AG04450 (cell line): ENCODE data around the gene KRT3. TPM values are rescaled to one million over a fixed set of nuclear protein-coding genes. Genes with fewer than 3 reads are reported as not detected.

Source experiments
- CTCF ChIA-PET: fragments of 300-600, 350-600 bp; formaldehyde crosslinking; extraction: SDS; loops from one replicate; lab custom pipeline; 2022; ENCODE audit warnings: antibody characterized with exemption, inconsistent platforms; lab: Charles Lee
- POLR2A ChIA-PET: fragments of 350-600 bp; formaldehyde crosslinking; extraction: SDS; loops from one replicate; lab custom pipeline; 2021; ENCODE audit warnings: antibody characterized with exemption, inconsistent platforms; lab: Yijun Ruan, JAX
- DNase-seq: peaks from one replicate; pipeline ENCODE4 v3.0.0-alpha.2; 2011; ENCODE audit warnings: low read depth, low spot score
- H3K27ac ChIP-seq: one replicate; pipeline ENCODE4 v1.5.1; 2012; ENCODE audit warnings: low read depth, low read length, control low read depth
- H3K27me3 ChIP-seq: one replicate; pipeline ENCODE4 v1.6.0; 2012; ENCODE audit warnings: low read length; ENCODE audit not compliant: control insufficient read depth, insufficient read depth
- H3K4me3 ChIP-seq: 2 replicates; pipeline ENCODE4 v1.5.1; 2011; ENCODE audit warnings: mild to moderate bottlenecking, low read depth, low read length, control low read depth
- H3K9me3 ChIP-seq: 2 replicates; pipeline ENCODE4 v1.5.1; 2012; ENCODE audit warnings: low read length; ENCODE audit not compliant: control insufficient read depth, insufficient read depth
- polyA plus RNA-seq: library from polyadenylated mRNA; depleted of rRNA; stranded (reverse); fragments of >200 nt; gene quantifications from 2 replicates; pipeline ENCODE4 v1.2.3, GENCODE V29; 2011
- TF ChIP-seq, protein P1 (sequence below): IDR thresholded peaks from 2 replicates; pipeline ENCODE4 v1.5.1; 2011; ENCODE audit warnings: low read depth, low read length, control low read depth, inconsistent platforms

Gene KRT3
- polyA plus RNA-seq, 1 experiment, result not detected

DNA sequence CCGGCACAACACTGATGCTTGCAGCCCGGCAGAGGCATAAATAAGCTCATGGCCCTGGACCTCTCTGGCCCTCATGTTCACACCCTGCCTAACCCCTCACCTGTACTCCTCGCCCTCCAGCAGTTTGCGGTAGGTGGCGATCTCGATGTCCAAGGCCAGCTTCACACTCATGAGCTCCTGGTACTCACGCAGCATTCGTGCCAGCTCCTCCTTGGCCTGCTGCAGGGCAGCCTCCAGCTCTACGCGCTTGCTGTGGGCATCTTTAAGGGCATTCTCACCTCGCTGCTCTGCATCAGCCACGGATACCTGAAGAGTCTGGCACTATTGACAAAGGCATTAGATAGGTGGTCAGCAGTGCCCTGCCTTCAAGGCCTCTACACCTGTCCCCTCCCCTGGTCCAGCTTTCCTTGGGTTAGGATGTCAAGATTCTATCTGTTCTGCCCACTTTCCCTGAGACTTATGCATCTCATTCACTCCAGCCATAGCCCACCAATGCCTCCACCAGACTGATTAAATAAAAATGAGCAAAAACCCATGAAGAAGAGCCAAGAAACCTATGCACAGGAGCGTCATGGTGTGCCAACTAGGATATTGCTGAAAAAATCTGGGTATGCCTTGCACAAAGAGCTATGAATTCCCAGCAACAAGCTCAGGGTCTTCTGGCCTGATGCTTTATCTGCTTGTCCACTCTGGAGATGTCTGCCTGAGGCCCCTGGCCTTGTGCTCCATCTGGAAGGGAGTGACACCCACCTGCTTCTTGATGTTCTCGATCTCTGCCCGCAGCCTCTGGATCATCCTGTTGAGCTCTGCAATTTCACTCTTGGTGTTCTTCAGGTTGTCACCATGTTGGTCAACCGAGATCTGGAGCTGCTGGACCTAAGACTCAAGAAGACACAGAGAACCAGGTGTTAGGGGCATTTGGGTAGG is 11.9 kb upstream of the KRT3 start:
- Histone ChIP-seq H3K27me3 (peaks cover 12% of the 10 kb centered on the region), H3K4me3 (no peak overlapping the region), H3K9me3 (no peaks in the 10 kb centered on the region), H3K27ac (no peak overlapping the region)
- CTCF ChIA-PET, result no interaction called here
- DNase-seq, result no peak
- POLR2A ChIA-PET, result no interaction called here
- TF ChIP-seq, protein P1, sequence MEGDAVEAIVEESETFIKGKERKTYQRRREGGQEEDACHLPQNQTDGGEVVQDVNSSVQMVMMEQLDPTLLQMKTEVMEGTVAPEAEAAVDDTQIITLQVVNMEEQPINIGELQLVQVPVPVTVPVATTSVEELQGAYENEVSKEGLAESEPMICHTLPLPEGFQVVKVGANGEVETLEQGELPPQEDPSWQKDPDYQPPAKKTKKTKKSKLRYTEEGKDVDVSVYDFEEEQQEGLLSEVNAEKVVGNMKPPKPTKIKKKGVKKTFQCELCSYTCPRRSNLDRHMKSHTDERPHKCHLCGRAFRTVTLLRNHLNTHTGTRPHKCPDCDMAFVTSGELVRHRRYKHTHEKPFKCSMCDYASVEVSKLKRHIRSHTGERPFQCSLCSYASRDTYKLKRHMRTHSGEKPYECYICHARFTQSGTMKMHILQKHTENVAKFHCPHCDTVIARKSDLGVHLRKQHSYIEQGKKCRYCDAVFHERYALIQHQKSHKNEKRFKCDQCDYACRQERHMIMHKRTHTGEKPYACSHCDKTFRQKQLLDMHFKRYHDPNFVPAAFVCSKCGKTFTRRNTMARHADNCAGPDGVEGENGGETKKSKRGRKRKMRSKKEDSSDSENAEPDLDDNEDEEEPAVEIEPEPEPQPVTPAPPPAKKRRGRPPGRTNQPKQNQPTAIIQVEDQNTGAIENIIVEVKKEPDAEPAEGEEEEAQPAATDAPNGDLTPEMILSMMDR, result no peak

DNA sequence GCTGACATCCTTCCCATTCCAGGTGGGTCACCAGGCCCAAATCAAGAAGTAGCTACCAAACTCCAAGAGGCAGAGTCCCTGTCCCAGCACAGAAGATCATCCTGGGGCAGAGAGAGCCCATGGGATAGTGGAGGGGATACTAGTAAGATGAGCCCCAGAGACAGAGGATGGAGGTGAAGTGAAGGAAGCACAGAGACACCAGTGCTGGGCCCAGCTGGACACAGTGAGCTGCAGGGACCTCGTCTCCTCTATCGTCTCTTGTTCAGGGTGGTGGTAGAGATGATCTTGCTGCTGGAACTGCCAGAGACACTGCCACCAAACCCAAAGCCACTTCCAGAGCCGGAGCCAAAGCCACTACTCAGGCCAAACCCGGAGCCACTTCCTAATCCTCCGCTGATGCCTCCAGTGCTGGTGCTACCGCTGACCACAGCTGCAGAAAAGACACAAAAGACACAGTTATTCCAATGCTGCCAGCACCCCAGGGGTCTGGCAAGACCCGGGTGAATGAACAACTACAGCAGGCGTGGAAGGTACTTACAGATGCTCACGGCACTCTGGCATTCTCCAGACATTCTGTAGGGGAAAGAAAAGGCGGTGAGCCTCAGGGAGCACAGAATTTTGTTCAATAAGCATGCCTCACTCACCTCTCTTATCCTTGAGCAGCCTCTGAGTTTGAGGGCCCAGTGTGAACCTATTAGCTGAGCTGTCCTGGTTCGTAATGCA is 11.1 kb upstream of the KRT3 start:
- Histone ChIP-seq H3K27ac (no peak overlapping the region), H3K9me3 (no peaks in the 10 kb centered on the region), H3K4me3 (no peak overlapping the region), H3K27me3 (peaks cover 15% of the 10 kb centered on the region)
- TF ChIP-seq, protein P1, result no peak
- CTCF ChIA-PET, result no interaction called here
- DNase-seq, result no peak
- POLR2A ChIA-PET, result no interaction called here

DNA sequence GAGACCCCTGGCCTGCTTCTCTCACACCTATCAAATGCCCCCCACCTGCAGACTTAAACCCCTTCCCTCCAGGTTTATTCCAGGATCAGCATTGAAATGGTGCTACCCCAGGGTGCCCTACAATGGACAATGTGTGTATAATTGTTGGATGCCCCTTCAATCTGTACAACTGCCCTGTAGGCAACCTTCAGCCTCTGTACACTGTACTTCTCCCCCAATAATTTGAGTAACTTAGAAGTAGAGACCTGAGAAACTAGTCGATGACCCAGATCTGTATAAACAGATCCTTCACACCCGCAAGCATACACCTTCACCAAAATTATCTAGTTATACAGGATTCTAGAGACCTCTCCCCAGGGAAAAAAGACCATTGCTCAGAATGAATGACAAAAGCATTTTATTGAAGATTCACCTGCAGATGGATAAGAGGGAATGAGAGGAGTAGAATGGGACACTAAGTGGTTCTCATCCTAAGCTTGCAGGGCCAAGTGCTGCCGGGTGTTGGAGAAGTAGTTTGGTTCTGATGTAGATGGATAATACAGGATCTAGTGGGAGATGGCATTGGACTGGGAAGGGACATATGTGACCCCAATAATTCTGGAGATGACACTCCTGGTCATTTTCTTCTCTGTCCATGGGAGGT is 10.4 kb upstream of the KRT3 start:
- ChIA-PET POLR2A (no interaction called here), CTCF (no interaction called here)
- DNase-seq, result no peak
- H3K4me3 ChIP-seq, result no peak overlapping the region
- no peaks in the 10 kb centered on the region for H3K9me3 ChIP-seq
- H3K27me3 ChIP-seq, result peaks cover 15% of the 10 kb centered on the region
- TF ChIP-seq, protein P1, result no peak
- H3K27ac ChIP-seq, result no peak overlapping the region

DNA sequence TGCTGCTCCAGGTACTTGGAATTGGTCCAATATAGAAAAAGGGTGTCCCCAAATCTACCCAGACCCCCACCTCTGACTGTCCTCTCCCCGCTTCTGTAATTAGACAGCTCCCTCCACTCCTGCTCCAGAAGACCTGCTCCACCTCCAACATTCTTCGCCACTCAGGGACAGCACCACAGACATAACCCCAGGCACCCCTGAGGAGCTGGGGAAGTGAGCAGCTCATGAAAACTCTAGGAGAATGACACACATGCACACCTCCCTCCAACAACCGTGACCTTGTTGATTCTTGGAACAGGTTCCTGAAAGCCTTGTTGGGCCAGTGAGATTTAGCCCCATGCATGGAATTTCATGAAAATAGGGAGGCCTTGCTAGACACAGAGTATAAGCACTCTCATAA is 9.8 kb upstream of the KRT3 start:
- TF ChIP-seq, protein P1, result no peak
- POLR2A ChIA-PET, result no interaction called here
- peaks cover 15% of the 10 kb centered on the region for H3K27me3 ChIP-seq

More for the DNA sequence above, 9.8 kb upstream of the KRT3 start:
- no peak for DNase-seq
- no peaks in the 10 kb centered on the region for H3K9me3 ChIP-seq
- H3K27ac ChIP-seq, result no peak overlapping the region
- CTCF ChIA-PET, result no interaction called here
- no peak overlapping the region for H3K4me3 ChIP-seq
